Measurements from ENCODE around the gene HOXA6.

The HOXA6 gene

GRCh38 chr7:27152816-27153442, 5.4 kb upstream of the HOXA6 start:
- no peak overlapping the region for H3K4me3 ChIP-seq (ENCODE audit: low read depth, low read length)
- TF ChIP-seq CTCF (IDR thresholded peaks at IDR 0.05; ENCODE audit: low read depth, low read length) = no peak

GRCh38 chr7:27151931-27152815, 4.6 kb upstream of the HOXA6 start, which contains the start of gene HOXA3:
Gene HOXA3, minus strand, starts transcription at chr7:27152583. Its CDS starts 41,943 bp downstream, at chr7:27110640.
- TF ChIP-seq CTCF (IDR thresholded peaks at IDR 0.05; ENCODE audit: low read depth, low read length) = no peak
- H3K4me3 ChIP-seq (ENCODE audit: low read depth, low read length) = peak within 1 kb of the TSS; percentile 54

DNA sequence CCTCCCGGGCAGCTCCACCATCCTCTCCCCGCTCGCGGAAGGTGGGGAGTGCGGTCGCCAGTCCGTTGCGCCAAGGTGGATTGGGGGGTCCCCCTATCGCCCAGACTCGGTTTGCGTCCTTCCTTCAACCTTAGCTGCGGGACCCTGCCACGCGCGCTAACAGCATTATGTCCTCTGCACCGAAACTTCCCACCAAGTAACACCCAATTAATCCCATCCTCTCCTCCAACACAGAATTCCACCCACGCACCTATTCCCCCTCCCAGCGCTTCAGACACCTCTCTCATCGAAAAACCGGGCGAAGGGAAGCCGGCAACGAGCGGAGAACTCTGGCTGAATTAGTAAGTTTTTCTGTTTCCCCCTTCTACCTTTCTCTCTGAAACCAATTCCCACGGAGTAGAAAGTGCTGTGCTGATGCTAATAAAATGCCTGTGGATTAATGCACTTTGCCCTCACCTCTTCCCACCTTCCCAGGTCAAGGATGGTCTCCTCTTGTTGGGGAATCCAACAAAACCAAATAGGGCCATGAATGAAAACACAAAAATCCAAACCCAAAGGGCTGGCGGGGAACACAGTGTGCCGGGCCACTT, 3.9 kb upstream of the HOXA6 start:
- peak overlapping the region; percentile 54 for H3K4me3 ChIP-seq (ENCODE audit: low read depth, low read length)
- no peak for TF ChIP-seq CTCF (IDR thresholded peaks at IDR 0.05; ENCODE audit: low read depth, low read length)

DNA sequence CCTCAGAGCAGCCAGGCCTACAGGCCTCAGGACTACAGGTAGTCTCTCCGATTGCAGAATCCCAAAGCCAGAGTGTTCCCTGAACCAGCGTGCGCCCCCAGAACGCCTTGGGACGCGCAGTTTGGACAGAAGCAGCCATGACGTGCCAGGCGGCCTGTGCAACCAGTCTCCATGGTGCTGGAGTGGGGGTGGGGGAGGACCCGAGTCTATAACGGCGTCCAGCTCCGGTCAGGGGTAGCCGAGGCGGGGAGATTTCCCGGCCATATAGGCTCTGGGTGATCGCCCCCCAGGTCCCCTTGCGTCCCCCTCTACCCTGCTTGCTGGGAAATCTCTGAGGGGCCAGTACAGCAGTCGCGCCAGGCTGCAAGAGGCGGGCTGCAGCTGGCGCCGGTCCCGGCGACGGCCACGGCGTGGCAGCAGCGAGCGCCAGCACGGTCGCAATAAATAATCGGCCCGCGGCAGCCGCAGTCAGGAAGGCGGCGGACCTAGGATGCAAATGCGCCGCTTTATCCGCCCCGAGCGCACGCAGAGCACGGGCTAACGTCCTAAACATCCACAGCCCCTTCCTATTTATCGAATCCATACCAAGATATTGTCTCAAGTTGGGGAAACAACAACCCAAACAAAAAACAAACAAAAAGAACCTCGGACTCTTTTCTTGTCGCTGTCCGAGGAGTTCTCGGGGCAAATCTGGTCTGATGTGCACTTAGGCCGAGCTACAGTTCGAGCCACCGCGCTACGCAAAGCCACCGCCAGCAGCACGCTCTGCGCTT, 3.2 kb upstream of the HOXA6 start:
- peak; percentile 67 for TF ChIP-seq CTCF (IDR thresholded peaks at IDR 0.05; ENCODE audit: low read depth, low read length)
- peak overlapping the region; percentile 54 for H3K4me3 ChIP-seq (ENCODE audit: low read depth, low read length)

GRCh38 chr7:27149842-27150567, 2.4 kb upstream of the HOXA6 start:
- H3K4me3 ChIP-seq (ENCODE audit: low read depth, low read length) = no peak overlapping the region
- TF ChIP-seq CTCF (IDR thresholded peaks at IDR 0.05; ENCODE audit: low read depth, low read length) = no peak

GRCh38 chr7:27148756-27149641, 1.4 kb upstream of the HOXA6 start:
- TF ChIP-seq CTCF (IDR thresholded peaks at IDR 0.05; ENCODE audit: low read depth, low read length) = no peak
- H3K4me3 ChIP-seq (ENCODE audit: low read depth, low read length) = no peak overlapping the region

All from WI38 (cell line).